HepG2 (cell line): ENCODE data around the gene PIGO. TPM values are rescaled to one million over a fixed set of nuclear protein-coding genes. Genes with fewer than 3 reads are reported as not detected.

Experiments
- ADNP ChIP-seq: sonication (generic); formaldehyde crosslinking; IDR thresholded peaks from 2 replicates; pipeline ENCODE4 v1.4.0; 2020; ENCODE audit warnings: missing genetic modification reagents
- EEA1 ChIP-seq: sonication (generic); formaldehyde crosslinking; IDR thresholded peaks from 2 replicates; pipeline ENCODE4 v1.5.1; 2020; ENCODE audit warnings: mild to moderate bottlenecking, missing genetic modification reagents, borderline replicate concordance
- ELF3 ChIP-seq: IDR thresholded peaks from 2 replicates; pipeline ENCODE4 v1.6.1; 2016; ENCODE audit warnings: missing genetic modification reagents, missing compliant biosample characterization
- FLYWCH1 ChIP-seq: sonication (generic); formaldehyde crosslinking; IDR thresholded peaks from 2 replicates; pipeline ENCODE4 v1.8.1; 2023; ENCODE audit warnings: mild to moderate bottlenecking, missing genetic modification reagents
- GABPA ChIP-seq, 2 experiments: IDR thresholded peaks; 2 replicates each; pipeline ENCODE4 v1.6.1; 2011 to 2016; ENCODE audit warnings: low read depth in 2 of 2, low read length in 1 of 2, missing biosample characterization in 1 of 2, missing genetic modification characterization in 1 of 2
- GMEB1 ChIP-seq: sonication (generic); formaldehyde crosslinking; IDR thresholded peaks from 2 replicates; pipeline ENCODE4 v1.5.1; 2020; ENCODE audit warnings: missing genetic modification reagents, mild to moderate bottlenecking, borderline replicate concordance
- HOMEZ ChIP-seq: IDR thresholded peaks from 2 replicates; pipeline ENCODE4 v1.6.1; 2016; ENCODE audit warnings: low read depth
- MAFG ChIP-seq: sonication (generic); formaldehyde crosslinking; IDR thresholded peaks from 2 replicates; pipeline ENCODE4 v1.5.1; 2020; ENCODE audit warnings: mild to moderate bottlenecking, missing genetic modification reagents
- PRPF4 ChIP-seq: fragments of 200-400 bp; formaldehyde crosslinking; IDR thresholded peaks from 2 replicates; pipeline ENCODE4 v1.6.1; 2016; ENCODE audit warnings: low read length, low read depth; ENCODE audit not compliant: poor library complexity, severe bottlenecking
- SAP130 ChIP-seq: IDR thresholded peaks from 2 replicates; pipeline ENCODE4 v1.6.1; 2016; ENCODE audit warnings: low read depth
- SNAPC5 ChIP-seq: sonication (generic); formaldehyde crosslinking; IDR thresholded peaks from 2 replicates; pipeline ENCODE4 v1.8.1; 2023; ENCODE audit warnings: mild to moderate bottlenecking, missing genetic modification reagents, borderline replicate concordance
- SOX6 ChIP-seq, 2 experiments: fragments of 450-650 bp in 1 of 2; sonication (generic) in 1 of 2; formaldehyde crosslinking in 1 of 2; IDR thresholded peaks; 2 replicates each; pipeline versions ENCODE4 v1.4.0 to v1.6.1; 2017 to 2020; ENCODE audit warnings: antibody characterized with exemption in 1 of 2, mild to moderate bottlenecking in 1 of 2, missing genetic modification reagents in 1 of 2
- SRSF1 ChIP-seq: fragments of 200-400 bp; formaldehyde crosslinking; optimal IDR thresholded peaks from 2 replicates; pipeline ENCODE3; 2017; ENCODE audit warnings: mild to moderate bottlenecking, low read depth, low read length, moderate library complexity
- SYNCRIP ChIP-seq: fragments of 200-400 bp; formaldehyde crosslinking; IDR thresholded peaks from 2 replicates; pipeline ENCODE4 v1.6.1; 2018; ENCODE audit warnings: mild to moderate bottlenecking, low read depth, low read length; ENCODE audit not compliant: insufficient read depth
- ZNF292 ChIP-seq: sonication (generic); formaldehyde crosslinking; IDR thresholded peaks from 2 replicates; pipeline ENCODE4 v1.8.1; 2022; ENCODE audit warnings: mild to moderate bottlenecking, low read depth, missing genetic modification reagents, borderline replicate concordance
- ZNF543 ChIP-seq: sonication (generic); formaldehyde crosslinking; IDR thresholded peaks from 2 replicates; pipeline ENCODE4 v1.4.0; 2020; ENCODE audit warnings: mild to moderate bottlenecking, missing genetic modification reagents
- ZNF552 ChIP-seq: sonication (generic); formaldehyde crosslinking; IDR thresholded peaks from 2 replicates; pipeline ENCODE4 v1.9.0; 2022; ENCODE audit warnings: missing genetic modification reagents, mild to moderate bottlenecking, borderline replicate concordance
- ZNF558 ChIP-seq: sonication (generic); formaldehyde crosslinking; IDR thresholded peaks from 2 replicates; pipeline ENCODE4 v1.9.0; 2022; ENCODE audit warnings: mild to moderate bottlenecking, missing genetic modification reagents, borderline replicate concordance
- ZNF569 ChIP-seq: sonication (generic); formaldehyde crosslinking; IDR thresholded peaks from 2 replicates; pipeline ENCODE4 v1.5.0; 2020; ENCODE audit warnings: mild to moderate bottlenecking, missing genetic modification reagents, moderate library complexity, borderline replicate concordance
- ZNF619 ChIP-seq: sonication (generic); formaldehyde crosslinking; IDR thresholded peaks from 2 replicates; pipeline ENCODE4 v1.4.0; 2020; ENCODE audit warnings: mild to moderate bottlenecking, missing genetic modification reagents
- polyA plus RNA-seq, 8 experiments: library from polyadenylated mRNA; depleted of rRNA in 3 of 8; stranded (reverse) in 7 of 8; unstranded in 1 of 8; fragments of >200 nt; fragmentation: Illumina TruSeq in 4 of 8; extraction: Trizol in 4 of 8; gene quantifications; 2 replicates each; pipeline versions ENCODE4 v1.2.1 to v1.2.3, GENCODE V29; 2011 to 2016; ENCODE audit warnings: low read depth in 4 of 8, missing spikeins in 1 of 8, mixed read lengths in 1 of 8; ENCODE audit not compliant: insufficient read depth in 1 of 8
- total RNA-seq, 5 experiments: library from RNA; depleted of rRNA; stranded (reverse); fragments of >200 nt; fragmentation: Illumina TruSeq; extraction: Trizol; gene quantifications; 2 replicates each; pipeline ENCODE4 v1.2.3, GENCODE V29; 2016; ENCODE audit warnings: low read depth in 1 of 5
- TF ChIP-seq, protein P1 (sequence below): sonication (generic); formaldehyde crosslinking; IDR thresholded peaks from 2 replicates; pipeline ENCODE4 v1.4.0; 2020; ENCODE audit warnings: mild to moderate bottlenecking, low read depth, missing genetic modification reagents
- TF ChIP-seq, protein P2 (sequence below): sonication (generic); formaldehyde crosslinking; IDR thresholded peaks from 2 replicates; pipeline ENCODE4 v1.4.0; 2020; ENCODE audit warnings: missing genetic modification reagents, low read depth, mild to moderate bottlenecking, borderline replicate concordance

PIGO gene
- total and polyA plus RNA-seq, 2 of the 13 experiments (the other 11 are each of a cell fraction or from before 2014, with no cell fraction given) = 20.5 to 26.2 TPM

- no peak for TF ChIP-seq SNAPC5 (CRISPR knock-in tag)
- no peak for TF ChIP-seq SRSF1
- no peak; the same call in 1 of the 2 replicates for TF ChIP-seq ZNF292
- 0 out of 2 replicates have a peak, but pooled peaks have one; percentile 24 for TF ChIP-seq EEA1 (CRISPR knock-in tag)
- no peak for TF ChIP-seq PRPF4
- 0 out of 2 replicates have a peak, but pooled peaks have one; percentile 29 for TF ChIP-seq FLYWCH1 (CRISPR knock-in tag)
- no peak for TF ChIP-seq ZNF558 (CRISPR knock-in tag)
- TF ChIP-seq ZNF569 (CRISPR knock-in tag) = no peak
- peak; percentile 27; the same call in 1 of the 2 replicates for TF ChIP-seq ELF3 (CRISPR knock-in tag)
- TF ChIP-seq ZNF619 (CRISPR knock-in tag) = 0 out of 2 replicates have a peak, but pooled peaks have one; percentile 47
- TF ChIP-seq, protein P1, sequence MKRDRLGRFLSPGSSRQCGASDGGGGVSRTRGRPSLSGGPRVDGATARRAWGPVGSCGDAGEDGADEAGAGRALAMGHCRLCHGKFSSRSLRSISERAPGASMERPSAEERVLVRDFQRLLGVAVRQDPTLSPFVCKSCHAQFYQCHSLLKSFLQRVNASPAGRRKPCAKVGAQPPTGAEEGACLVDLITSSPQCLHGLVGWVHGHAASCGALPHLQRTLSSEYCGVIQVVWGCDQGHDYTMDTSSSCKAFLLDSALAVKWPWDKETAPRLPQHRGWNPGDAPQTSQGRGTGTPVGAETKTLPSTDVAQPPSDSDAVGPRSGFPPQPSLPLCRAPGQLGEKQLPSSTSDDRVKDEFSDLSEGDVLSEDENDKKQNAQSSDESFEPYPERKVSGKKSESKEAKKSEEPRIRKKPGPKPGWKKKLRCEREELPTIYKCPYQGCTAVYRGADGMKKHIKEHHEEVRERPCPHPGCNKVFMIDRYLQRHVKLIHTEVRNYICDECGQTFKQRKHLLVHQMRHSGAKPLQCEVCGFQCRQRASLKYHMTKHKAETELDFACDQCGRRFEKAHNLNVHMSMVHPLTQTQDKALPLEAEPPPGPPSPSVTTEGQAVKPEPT (CRISPR knock-in tag) = no peak
- peak; percentile 74 for TF ChIP-seq SAP130
- TF ChIP-seq MAFG (CRISPR knock-in tag) = no peak
- no peak for TF ChIP-seq ZNF552 (CRISPR knock-in tag)
- TF ChIP-seq GMEB1 (CRISPR knock-in tag) = no peak; the same call in 1 of the 2 replicates
- TF ChIP-seq, protein P2, sequence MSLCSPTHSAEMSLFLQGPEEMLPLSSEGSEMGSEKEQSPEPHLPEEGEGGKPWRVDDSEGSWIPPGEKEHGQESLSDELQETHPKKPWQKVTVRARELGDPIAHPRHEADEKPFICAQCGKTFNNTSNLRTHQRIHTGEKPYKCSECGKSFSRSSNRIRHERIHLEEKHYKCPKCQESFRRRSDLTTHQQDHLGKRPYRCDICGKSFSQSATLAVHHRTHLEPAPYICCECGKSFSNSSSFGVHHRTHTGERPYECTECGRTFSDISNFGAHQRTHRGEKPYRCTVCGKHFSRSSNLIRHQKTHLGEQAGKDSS (CRISPR knock-in tag) = no peak
- TF ChIP-seq ADNP (CRISPR knock-in tag) = no peak
- TF ChIP-seq SOX6 (IDR thresholded peaks at IDR 0.05) = no peak
- TF ChIP-seq SOX6 (CRISPR knock-in tag; IDR thresholded peaks at IDR 0.05) = peak; percentile 22; the same call in 1 of the 2 replicates
- no peak for TF ChIP-seq SYNCRIP
- no peak for TF ChIP-seq GABPA (IDR thresholded peaks at IDR 0.05; ENCODE audit: low read depth, low read length)
- TF ChIP-seq GABPA (CRISPR knock-in tag; IDR thresholded peaks at IDR 0.05; ENCODE audit: low read depth) = 0 out of 2 replicates have a peak, but pooled peaks have one; percentile 20
- peak; percentile 55; the same call in 1 of the 2 replicates for TF ChIP-seq HOMEZ (CRISPR knock-in tag)
- no peak for TF ChIP-seq ZNF543 (CRISPR knock-in tag)
Observed at GRCh38 chr9:35115680-35116538, 19.5 kb upstream of the PIGO start, which contains the start of gene ATOSB (continued).
